HepG2 (cell line): ENCODE measurements around the gene CHPF. TPM values are rescaled to one million over a fixed set of nuclear protein-coding genes. Genes with fewer than 3 reads are reported as not detected.

Experiments
- DBP ChIP-seq: sonication (generic); formaldehyde crosslinking; IDR thresholded peaks from 2 replicates; pipeline ENCODE4 v1.4.0; 2020; ENCODE audit warnings: missing genetic modification reagents; ENCODE audit errors: not compliant biosample characterization
- FLYWCH1 ChIP-seq: sonication (generic); formaldehyde crosslinking; IDR thresholded peaks from 2 replicates; pipeline ENCODE4 v1.8.1; 2023; ENCODE audit warnings: mild to moderate bottlenecking, missing genetic modification reagents
- FOXP1 ChIP-seq, 2 experiments: fragments of 450-650 bp in 1 of 2; IDR thresholded peaks; 2 replicates each; pipeline ENCODE4 v1.6.1; 2017 to 2018; ENCODE audit warnings: antibody characterized with exemption in 1 of 2
- GZF1 ChIP-seq: sonication (generic); formaldehyde crosslinking; IDR thresholded peaks from 2 replicates; pipeline ENCODE4 v1.5.1; 2020; ENCODE audit warnings: mild to moderate bottlenecking, missing genetic modification reagents
- HNRNPLL ChIP-seq: fragments of 200-400 bp; formaldehyde crosslinking; IDR thresholded peaks from 2 replicates; pipeline ENCODE4 v1.6.1; 2017; ENCODE audit warnings: mild to moderate bottlenecking, low read depth, low read length; ENCODE audit not compliant: poor library complexity, severe bottlenecking
- MIXL1 ChIP-seq: IDR thresholded peaks from 2 replicates; pipeline ENCODE4 v1.6.1; 2016
- MTA1 ChIP-seq: sonication (generic); formaldehyde crosslinking; IDR thresholded peaks from 2 replicates; pipeline ENCODE4 v1.4.0; 2020; ENCODE audit warnings: missing genetic modification reagents, mild to moderate bottlenecking, borderline replicate concordance
- MZF1 ChIP-seq: sonication (generic); formaldehyde crosslinking; IDR thresholded peaks from 2 replicates; pipeline ENCODE4 v1.8.1; 2023; ENCODE audit warnings: mild to moderate bottlenecking, missing genetic modification reagents, borderline replicate concordance
- NFE2 ChIP-seq: sonication (generic); formaldehyde crosslinking; IDR thresholded peaks from 2 replicates; pipeline ENCODE4 v1.4.0; 2020; ENCODE audit warnings: missing genetic modification reagents
- NFE2L1 ChIP-seq: sonication (generic); formaldehyde crosslinking; IDR thresholded peaks from 2 replicates; pipeline ENCODE4 v1.4.0; 2020; ENCODE audit warnings: missing genetic modification reagents, mild to moderate bottlenecking, borderline replicate concordance
- NONO ChIP-seq, 2 experiments: fragments of 450-650 bp in 1 of 2; sonication (generic) in 1 of 2; formaldehyde crosslinking in 1 of 2; IDR thresholded peaks in 1 of 2; conservative IDR thresholded peaks in 1 of 2; 2 replicates each; pipeline versions ENCODE4 v1.6.1 to v1.8.0; 2017 to 2022; ENCODE audit warnings: mild to moderate bottlenecking in 1 of 2, missing genetic modification reagents in 1 of 2, moderate library complexity in 1 of 2
- RBM39 ChIP-seq: fragments of 200-400 bp; formaldehyde crosslinking; IDR thresholded peaks from one replicate; pipeline ENCODE4 v1.6.1; 2018; ENCODE audit warnings: antibody characterized with exemption, mild to moderate bottlenecking, low read depth, low read length; ENCODE audit not compliant: poor library complexity, severe bottlenecking
- ZBTB10 ChIP-seq: sonication (generic); formaldehyde crosslinking; IDR thresholded peaks from 2 replicates; pipeline ENCODE4 v1.4.0; 2020; ENCODE audit warnings: missing genetic modification reagents, borderline replicate concordance
- ZBTB38 ChIP-seq: sonication (generic); formaldehyde crosslinking; IDR thresholded peaks from 2 replicates; pipeline ENCODE4 v1.5.1; 2020; ENCODE audit warnings: mild to moderate bottlenecking, missing genetic modification reagents
- ZNF205 ChIP-seq: IDR thresholded peaks from 2 replicates; pipeline ENCODE4 v1.6.1; 2018; ENCODE audit warnings: missing biosample characterization, missing genetic modification reagents
- ZNF292 ChIP-seq: sonication (generic); formaldehyde crosslinking; IDR thresholded peaks from 2 replicates; pipeline ENCODE4 v1.8.1; 2022; ENCODE audit warnings: mild to moderate bottlenecking, low read depth, missing genetic modification reagents, borderline replicate concordance
- ZNF3 ChIP-seq: IDR thresholded peaks from 2 replicates; pipeline ENCODE4 v1.7.0; 2017; ENCODE audit warnings: inconsistent platforms
- ZNF569 ChIP-seq: sonication (generic); formaldehyde crosslinking; IDR thresholded peaks from 2 replicates; pipeline ENCODE4 v1.5.0; 2020; ENCODE audit warnings: mild to moderate bottlenecking, missing genetic modification reagents, moderate library complexity, borderline replicate concordance
- polyA plus RNA-seq, 8 experiments: library from polyadenylated mRNA; depleted of rRNA in 3 of 8; stranded (reverse) in 7 of 8; unstranded in 1 of 8; fragments of >200 nt; fragmentation: Illumina TruSeq in 4 of 8; extraction: Trizol in 4 of 8; gene quantifications; 2 replicates each; pipeline versions ENCODE4 v1.2.1 to v1.2.3, GENCODE V29; 2011 to 2016; ENCODE audit warnings: low read depth in 4 of 8, missing spikeins in 1 of 8, mixed read lengths in 1 of 8; ENCODE audit not compliant: insufficient read depth in 1 of 8
- total RNA-seq, 5 experiments: library from RNA; depleted of rRNA; stranded (reverse); fragments of >200 nt; fragmentation: Illumina TruSeq; extraction: Trizol; gene quantifications; 2 replicates each; pipeline ENCODE4 v1.2.3, GENCODE V29; 2016; ENCODE audit warnings: low read depth in 1 of 5
- TF ChIP-seq, protein P1 (sequence below): sonication (generic); formaldehyde crosslinking; IDR thresholded peaks from 2 replicates; pipeline ENCODE4 v1.8.0; 2022; ENCODE audit warnings: missing genetic modification reagents, mild to moderate bottlenecking, borderline replicate concordance
- TF ChIP-seq, protein P2 (sequence below): IDR thresholded peaks from 2 replicates; pipeline ENCODE4 v1.6.1; 2012; ENCODE audit warnings: low read length, improper control_type of control experiment

The CHPF gene
- total and polyA plus RNA-seq, 2 of the 13 experiments (the other 11 are each of a cell fraction or from before 2014, with no cell fraction given) = 79.6 to 111 TPM

GRCh38 chr2:219530048-219530963 lies 13.3 kb downstream of the CHPF start (continued):
- TF ChIP-seq MZF1 (CRISPR knock-in tag) (no peak), ZBTB10 (CRISPR knock-in tag) (no peak), FOXP1 (IDR thresholded peaks at IDR 0.05) (no peak), FOXP1 (CRISPR knock-in tag; IDR thresholded peaks at IDR 0.05) (no peak), ZNF292 (CRISPR knock-in tag) (peak; percentile 22; the same call in 1 of the 2 replicates), FLYWCH1 (CRISPR knock-in tag) (no peak), NFE2 (CRISPR knock-in tag) (no peak), GZF1 (no peak), RBM39 (no peak), MIXL1 (no peak), ZNF205 (CRISPR knock-in tag) (no peak), MTA1 (0 out of 2 replicates have a peak, but pooled peaks have one; percentile 32), HNRNPLL (peak; percentile 54), ZNF569 (CRISPR knock-in tag) (no peak), DBP (CRISPR knock-in tag) (no peak), NONO (IDR thresholded peaks at IDR 0.05) (no peak), NONO (CRISPR knock-in tag; conservative IDR thresholded peaks at IDR 0.05) (no peak; the same call in 1 of the 2 replicates), ZNF3 (CRISPR knock-in tag) (no peak), NFE2L1 (no peak), ZBTB38 (CRISPR knock-in tag) (peak; percentile 46; the same call in 1 of the 2 replicates)
- TF ChIP-seq, protein P1, sequence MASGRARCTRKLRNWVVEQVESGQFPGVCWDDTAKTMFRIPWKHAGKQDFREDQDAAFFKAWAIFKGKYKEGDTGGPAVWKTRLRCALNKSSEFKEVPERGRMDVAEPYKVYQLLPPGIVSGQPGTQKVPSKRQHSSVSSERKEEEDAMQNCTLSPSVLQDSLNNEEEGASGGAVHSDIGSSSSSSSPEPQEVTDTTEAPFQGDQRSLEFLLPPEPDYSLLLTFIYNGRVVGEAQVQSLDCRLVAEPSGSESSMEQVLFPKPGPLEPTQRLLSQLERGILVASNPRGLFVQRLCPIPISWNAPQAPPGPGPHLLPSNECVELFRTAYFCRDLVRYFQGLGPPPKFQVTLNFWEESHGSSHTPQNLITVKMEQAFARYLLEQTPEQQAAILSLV (CRISPR knock-in tag) = peak; percentile 68
- TF ChIP-seq, protein P2, sequence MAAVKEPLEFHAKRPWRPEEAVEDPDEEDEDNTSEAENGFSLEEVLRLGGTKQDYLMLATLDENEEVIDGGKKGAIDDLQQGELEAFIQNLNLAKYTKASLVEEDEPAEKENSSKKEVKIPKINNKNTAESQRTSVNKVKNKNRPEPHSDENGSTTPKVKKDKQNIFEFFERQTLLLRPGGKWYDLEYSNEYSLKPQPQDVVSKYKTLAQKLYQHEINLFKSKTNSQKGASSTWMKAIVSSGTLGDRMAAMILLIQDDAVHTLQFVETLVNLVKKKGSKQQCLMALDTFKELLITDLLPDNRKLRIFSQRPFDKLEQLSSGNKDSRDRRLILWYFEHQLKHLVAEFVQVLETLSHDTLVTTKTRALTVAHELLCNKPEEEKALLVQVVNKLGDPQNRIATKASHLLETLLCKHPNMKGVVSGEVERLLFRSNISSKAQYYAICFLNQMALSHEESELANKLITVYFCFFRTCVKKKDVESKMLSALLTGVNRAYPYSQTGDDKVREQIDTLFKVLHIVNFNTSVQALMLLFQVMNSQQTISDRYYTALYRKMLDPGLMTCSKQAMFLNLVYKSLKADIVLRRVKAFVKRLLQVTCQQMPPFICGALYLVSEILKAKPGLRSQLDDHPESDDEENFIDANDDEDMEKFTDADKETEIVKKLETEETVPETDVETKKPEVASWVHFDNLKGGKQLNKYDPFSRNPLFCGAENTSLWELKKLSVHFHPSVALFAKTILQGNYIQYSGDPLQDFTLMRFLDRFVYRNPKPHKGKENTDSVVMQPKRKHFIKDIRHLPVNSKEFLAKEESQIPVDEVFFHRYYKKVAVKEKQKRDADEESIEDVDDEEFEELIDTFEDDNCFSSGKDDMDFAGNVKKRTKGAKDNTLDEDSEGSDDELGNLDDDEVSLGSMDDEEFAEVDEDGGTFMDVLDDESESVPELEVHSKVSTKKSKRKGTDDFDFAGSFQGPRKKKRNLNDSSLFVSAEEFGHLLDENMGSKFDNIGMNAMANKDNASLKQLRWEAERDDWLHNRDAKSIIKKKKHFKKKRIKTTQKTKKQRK = no peak
